ENCODE data around the gene CACNA1C.

CACNA1C gene

GRCh38 chr12:2236506-2237294 lies 183.9 kb downstream of the CACNA1C start:
- Histone ChIP-seq H3K4me1 (ENCODE audit: control insufficient read depth in 2 of 2, insufficient read depth in 2 of 2, low read length in 2 of 2) (no peaks in the 10 kb centered on the region), H3K9me3 (ENCODE audit: control insufficient read depth in 2 of 2, low read length in 2 of 2) (no peaks in the 10 kb centered on the region), H3K36me3 (ENCODE audit: control insufficient read depth in 2 of 2, insufficient read depth in 2 of 2, low read length in 2 of 2) (no peaks in the 10 kb centered on the region), H3K9ac (ENCODE audit: low read depth in 1 of 2, low read length in 2 of 2) (no peak overlapping the region), H3K27me3 (ENCODE audit: control insufficient read depth in 2 of 2, insufficient read depth in 2 of 2, low read length in 2 of 2) (no peaks in the 10 kb centered on the region), H3K4me3 (ENCODE audit: low read length in 2 of 2) (no peak overlapping the region), H3K27ac (ENCODE audit: low read depth in 2 of 2, low read length in 2 of 2) (no peak overlapping the region)

- Histone ChIP-seq H3K9ac (ENCODE audit: low read depth in 1 of 2, low read length in 2 of 2) (no peak overlapping the region), H3K9me3 (ENCODE audit: control insufficient read depth in 2 of 2, low read length in 2 of 2) (no peaks in the 10 kb centered on the region), H3K4me1 (ENCODE audit: control insufficient read depth in 2 of 2, insufficient read depth in 2 of 2, low read length in 2 of 2) (no peaks in the 10 kb centered on the region), H3K4me3 (ENCODE audit: low read length in 2 of 2) (no peak overlapping the region), H3K27me3 (ENCODE audit: control insufficient read depth in 2 of 2, insufficient read depth in 2 of 2, low read length in 2 of 2) (no peaks in the 10 kb centered on the region), H3K36me3 (ENCODE audit: control insufficient read depth in 2 of 2, insufficient read depth in 2 of 2, low read length in 2 of 2) (no peaks in the 10 kb centered on the region), H3K27ac (ENCODE audit: low read depth in 2 of 2, low read length in 2 of 2) (no peak overlapping the region)
Measured at GRCh38 chr12:2238111-2238510, 185.3 kb downstream of the CACNA1C start.

DNA sequence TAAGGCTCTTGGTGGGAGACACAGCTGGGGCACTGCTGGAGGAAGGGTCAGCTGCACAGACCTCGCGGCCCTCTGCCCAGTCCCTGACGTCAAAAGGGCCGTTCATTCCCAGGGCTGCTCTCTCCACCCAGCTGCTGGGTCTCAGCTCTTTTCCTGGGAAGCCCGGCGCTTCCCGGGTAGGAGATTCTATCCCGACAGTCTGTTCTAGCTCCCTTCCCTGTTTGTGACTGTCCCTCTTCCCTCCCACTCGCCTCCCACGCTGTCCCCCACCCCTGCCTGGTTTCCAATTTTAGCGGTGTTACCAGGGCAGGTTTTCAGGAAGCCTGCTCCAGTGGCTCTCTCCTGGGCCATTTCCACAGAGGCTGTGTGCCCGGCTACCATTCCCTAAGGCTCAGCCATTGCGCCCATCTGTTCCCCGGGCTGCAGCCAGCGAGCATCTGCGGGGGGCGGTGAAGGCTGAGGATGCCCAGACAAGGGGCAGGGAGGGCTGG lies 186.6 kb downstream of the CACNA1C start:
- Histone ChIP-seq H3K36me3 (ENCODE audit: control insufficient read depth in 2 of 2, insufficient read depth in 2 of 2, low read length in 2 of 2) (no peaks in the 10 kb centered on the region), H3K4me1 (ENCODE audit: control insufficient read depth in 2 of 2, insufficient read depth in 2 of 2, low read length in 2 of 2) (no peaks in the 10 kb centered on the region), H3K27me3 (ENCODE audit: control insufficient read depth in 2 of 2, insufficient read depth in 2 of 2, low read length in 2 of 2) (no peaks in the 10 kb centered on the region), H3K9ac (ENCODE audit: low read depth in 1 of 2, low read length in 2 of 2) (no peak overlapping the region), H3K27ac (ENCODE audit: low read depth in 2 of 2, low read length in 2 of 2) (no peak overlapping the region), H3K4me3 (ENCODE audit: low read length in 2 of 2) (no peak overlapping the region), H3K9me3 (ENCODE audit: control insufficient read depth in 2 of 2, low read length in 2 of 2) (no peaks in the 10 kb centered on the region)

DNA sequence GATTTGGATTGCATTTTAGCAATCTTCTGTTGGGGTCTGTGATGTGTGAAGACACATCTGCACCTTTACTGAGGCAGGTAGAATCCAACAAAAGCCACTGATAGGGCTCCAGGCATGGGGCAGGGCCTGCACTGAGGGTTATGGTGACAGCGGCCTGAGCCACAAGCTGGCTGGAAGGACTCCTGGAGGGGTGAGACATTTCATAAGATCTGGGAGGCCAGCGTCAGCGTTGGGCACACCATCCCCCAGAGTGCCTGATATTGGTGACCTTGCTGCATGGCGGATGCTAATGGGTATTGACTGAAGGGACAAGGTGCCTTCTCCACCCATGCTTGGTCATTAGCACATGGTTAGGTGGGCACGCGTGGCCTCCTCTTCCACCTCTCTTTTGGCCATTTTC lies 187.6 kb downstream of the CACNA1C start:
- Histone ChIP-seq H3K4me3 (ENCODE audit: low read length in 2 of 2) (no peak overlapping the region), H3K36me3 (ENCODE audit: control insufficient read depth in 2 of 2, insufficient read depth in 2 of 2, low read length in 2 of 2) (no peaks in the 10 kb centered on the region), H3K27ac (ENCODE audit: low read depth in 2 of 2, low read length in 2 of 2) (no peak overlapping the region), H3K9ac (ENCODE audit: low read depth in 1 of 2, low read length in 2 of 2) (no peak overlapping the region), H3K4me1 (ENCODE audit: control insufficient read depth in 2 of 2, insufficient read depth in 2 of 2, low read length in 2 of 2) (no peaks in the 10 kb centered on the region), H3K9me3 (ENCODE audit: control insufficient read depth in 2 of 2, low read length in 2 of 2) (no peaks in the 10 kb centered on the region), H3K27me3 (ENCODE audit: control insufficient read depth in 2 of 2, insufficient read depth in 2 of 2, low read length in 2 of 2) (no peaks in the 10 kb centered on the region)

- Histone ChIP-seq H3K4me1 (ENCODE audit: control insufficient read depth in 2 of 2, insufficient read depth in 2 of 2, low read length in 2 of 2) (no peaks in the 10 kb centered on the region), H3K4me3 (ENCODE audit: low read length in 2 of 2) (no peak overlapping the region), H3K9ac (ENCODE audit: low read depth in 1 of 2, low read length in 2 of 2) (no peak overlapping the region), H3K9me3 (ENCODE audit: control insufficient read depth in 2 of 2, low read length in 2 of 2) (no peaks in the 10 kb centered on the region), H3K27ac (ENCODE audit: low read depth in 2 of 2, low read length in 2 of 2) (no peak overlapping the region), H3K27me3 (ENCODE audit: control insufficient read depth in 2 of 2, insufficient read depth in 2 of 2, low read length in 2 of 2) (no peaks in the 10 kb centered on the region), H3K36me3 (ENCODE audit: control insufficient read depth in 2 of 2, insufficient read depth in 2 of 2, low read length in 2 of 2) (no peaks in the 10 kb centered on the region)
Measured at GRCh38 chr12:2240984-2241383, 188.2 kb downstream of the CACNA1C start.

GRCh38 chr12:2242216-2242615 lies 189.4 kb downstream of the CACNA1C start:
- Histone ChIP-seq H3K27me3 (ENCODE audit: control insufficient read depth in 2 of 2, insufficient read depth in 2 of 2, low read length in 2 of 2) (no peaks in the 10 kb centered on the region), H3K9me3 (ENCODE audit: control insufficient read depth in 2 of 2, low read length in 2 of 2) (no peaks in the 10 kb centered on the region), H3K36me3 (ENCODE audit: control insufficient read depth in 2 of 2, insufficient read depth in 2 of 2, low read length in 2 of 2) (no peaks in the 10 kb centered on the region), H3K27ac (ENCODE audit: low read depth in 2 of 2, low read length in 2 of 2) (no peak overlapping the region), H3K9ac (ENCODE audit: low read depth in 1 of 2, low read length in 2 of 2) (no peak overlapping the region), H3K4me3 (ENCODE audit: low read length in 2 of 2) (no peak overlapping the region), H3K4me1 (ENCODE audit: control insufficient read depth in 2 of 2, insufficient read depth in 2 of 2, low read length in 2 of 2) (no peaks in the 10 kb centered on the region)

GRCh38 chr12:2242816-2243215 lies 190.0 kb downstream of the CACNA1C start:
- no peak overlapping the region for H3K4me3 ChIP-seq (ENCODE audit: low read length in 2 of 2)
- no peaks in the 10 kb centered on the region for H3K4me1 ChIP-seq (ENCODE audit: control insufficient read depth in 2 of 2, insufficient read depth in 2 of 2, low read length in 2 of 2)
- no peaks in the 10 kb centered on the region for H3K9me3 ChIP-seq (ENCODE audit: control insufficient read depth in 2 of 2, low read length in 2 of 2)
- H3K27ac ChIP-seq (ENCODE audit: low read depth in 2 of 2, low read length in 2 of 2), result no peak overlapping the region
- no peak overlapping the region for H3K9ac ChIP-seq (ENCODE audit: low read depth in 1 of 2, low read length in 2 of 2)
- no peaks in the 10 kb centered on the region for H3K27me3 ChIP-seq (ENCODE audit: control insufficient read depth in 2 of 2, insufficient read depth in 2 of 2, low read length in 2 of 2)
- no peaks in the 10 kb centered on the region for H3K36me3 ChIP-seq (ENCODE audit: control insufficient read depth in 2 of 2, insufficient read depth in 2 of 2, low read length in 2 of 2)

- Histone ChIP-seq H3K4me3 (ENCODE audit: low read length in 2 of 2) (no peak overlapping the region), H3K4me1 (ENCODE audit: control insufficient read depth in 2 of 2, insufficient read depth in 2 of 2, low read length in 2 of 2) (no peaks in the 10 kb centered on the region), H3K36me3 (ENCODE audit: control insufficient read depth in 2 of 2, insufficient read depth in 2 of 2, low read length in 2 of 2) (no peaks in the 10 kb centered on the region), H3K9me3 (ENCODE audit: control insufficient read depth in 2 of 2, low read length in 2 of 2) (no peaks in the 10 kb centered on the region), H3K9ac (ENCODE audit: low read depth in 1 of 2, low read length in 2 of 2) (no peak overlapping the region), H3K27me3 (ENCODE audit: control insufficient read depth in 2 of 2, insufficient read depth in 2 of 2, low read length in 2 of 2) (no peaks in the 10 kb centered on the region), H3K27ac (ENCODE audit: low read depth in 2 of 2, low read length in 2 of 2) (no peak overlapping the region)
Measured at GRCh38 chr12:2243275-2243674, 190.5 kb downstream of the CACNA1C start.

DNA sequence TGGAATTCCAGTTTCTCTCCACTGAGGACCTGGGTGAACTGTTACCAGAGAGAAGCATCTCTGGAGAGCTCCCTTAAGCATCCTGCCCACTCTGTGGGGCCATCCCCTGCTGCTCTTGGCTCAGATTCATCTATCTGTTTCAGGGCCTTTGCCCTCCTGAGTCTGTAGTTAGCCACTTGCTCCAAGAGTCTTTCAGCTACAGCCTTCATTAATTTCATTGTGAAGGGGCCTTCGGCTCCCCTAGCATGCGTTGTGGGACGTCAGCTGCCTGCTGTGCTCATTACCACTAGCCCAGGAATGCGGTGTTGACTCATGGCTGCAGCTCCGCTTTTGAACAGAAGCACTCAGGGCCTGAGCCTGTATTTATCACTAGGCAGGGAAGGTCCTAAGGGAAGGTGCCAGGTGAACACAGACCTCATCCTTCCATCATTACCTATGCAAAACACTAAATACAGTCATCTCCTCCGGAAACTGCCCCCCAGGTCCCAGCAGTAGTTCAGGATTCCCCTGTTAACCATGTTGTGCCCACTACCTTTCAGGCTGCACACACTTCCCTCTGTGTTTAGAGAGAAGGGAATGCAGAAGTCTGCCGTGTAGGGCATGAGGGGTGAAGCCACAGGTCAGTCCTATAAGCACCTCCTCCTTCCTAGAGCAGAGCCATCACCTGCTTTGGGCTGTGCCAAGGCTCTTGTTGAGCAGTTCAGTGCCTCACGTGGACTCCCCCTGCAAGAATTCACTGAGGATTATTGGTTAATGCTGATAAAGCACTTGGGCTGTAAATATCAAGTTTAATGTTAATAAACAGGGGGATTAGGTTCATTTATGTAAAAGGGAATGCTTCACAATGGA lies 191.4 kb downstream of the CACNA1C start:
- Histone ChIP-seq H3K9ac (ENCODE audit: low read depth in 1 of 2, low read length in 2 of 2) (no peak overlapping the region), H3K4me3 (ENCODE audit: low read length in 2 of 2) (no peak overlapping the region), H3K36me3 (ENCODE audit: control insufficient read depth in 2 of 2, insufficient read depth in 2 of 2, low read length in 2 of 2) (no peaks in the 10 kb centered on the region), H3K9me3 (ENCODE audit: control insufficient read depth in 2 of 2, low read length in 2 of 2) (no peaks in the 10 kb centered on the region), H3K27me3 (ENCODE audit: control insufficient read depth in 2 of 2, insufficient read depth in 2 of 2, low read length in 2 of 2) (no peaks in the 10 kb centered on the region), H3K4me1 (ENCODE audit: control insufficient read depth in 2 of 2, insufficient read depth in 2 of 2, low read length in 2 of 2) (no peaks in the 10 kb centered on the region), H3K27ac (ENCODE audit: low read depth in 2 of 2, low read length in 2 of 2) (no peak overlapping the region)

DNA sequence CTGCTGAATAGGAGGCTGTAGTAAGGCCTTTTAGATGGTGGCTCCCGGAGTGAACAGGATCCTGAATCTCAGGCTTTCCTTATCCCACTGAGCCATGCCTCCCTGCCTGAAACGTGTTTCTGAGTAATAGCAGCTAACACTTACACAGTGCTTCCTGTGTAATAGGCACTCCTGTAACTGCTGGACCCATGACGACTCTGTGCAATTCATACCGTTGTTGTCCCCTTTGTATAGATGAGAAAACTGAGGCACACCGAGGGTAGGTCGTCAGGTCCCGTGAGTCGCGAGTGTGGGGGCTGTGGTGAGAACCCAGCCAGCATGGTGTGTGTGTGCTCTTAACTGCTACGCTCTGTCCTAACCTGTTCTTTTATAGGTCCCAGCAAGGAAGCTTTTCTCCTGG lies 193.6 kb downstream of the CACNA1C start:
- H3K27me3 ChIP-seq (ENCODE audit: control insufficient read depth in 2 of 2, insufficient read depth in 2 of 2, low read length in 2 of 2), result no peaks in the 10 kb centered on the region
- H3K4me1 ChIP-seq (ENCODE audit: control insufficient read depth in 2 of 2, insufficient read depth in 2 of 2, low read length in 2 of 2), result no peaks in the 10 kb centered on the region
- H3K9me3 ChIP-seq (ENCODE audit: control insufficient read depth in 2 of 2, low read length in 2 of 2), result no peaks in the 10 kb centered on the region
- H3K27ac ChIP-seq (ENCODE audit: low read depth in 2 of 2, low read length in 2 of 2), result no peak overlapping the region
- H3K9ac ChIP-seq (ENCODE audit: low read depth in 1 of 2, low read length in 2 of 2), result no peak overlapping the region
- no peaks in the 10 kb centered on the region for H3K36me3 ChIP-seq (ENCODE audit: control insufficient read depth in 2 of 2, insufficient read depth in 2 of 2, low read length in 2 of 2)
- H3K4me3 ChIP-seq (ENCODE audit: low read length in 2 of 2), result no peak overlapping the region
